Measurements from ENCODE around the gene PDXK.

The PDXK gene

GRCh38 chr21:43723648-43724047, 4.7 kb downstream of the PDXK start:
- no peak for DNase-seq (ENCODE audit: low spot score)

- no peak for DNase-seq (ENCODE audit: low spot score)
Measured at GRCh38 chr21:43726686-43727518, 8.0 kb downstream of the PDXK start.

GRCh38 chr21:43727519-43728153, 8.7 kb downstream of the PDXK start:
- DNase-seq (ENCODE audit: low spot score), result no peak

GRCh38 chr21:43728154-43728466, 9.2 kb downstream of the PDXK start:
- DNase-seq (ENCODE audit: low spot score), result no peak

GRCh38 chr21:43728467-43729390, 9.8 kb downstream of the PDXK start:
- peak; percentile 89 for DNase-seq (ENCODE audit: low spot score)

- no peak for DNase-seq (ENCODE audit: low spot score)
Measured at GRCh38 chr21:43731476-43731875, 12.5 kb downstream of the PDXK start.

- no peak for DNase-seq (ENCODE audit: low spot score)
Measured at GRCh38 chr21:43731891-43732711, 13.2 kb downstream of the PDXK start.

- DNase-seq (ENCODE audit: low spot score), result no peak
Measured at GRCh38 chr21:43733060-43733459, 14.1 kb downstream of the PDXK start.

GRCh38 chr21:43733529-43734071, 14.7 kb downstream of the PDXK start:
- DNase-seq (ENCODE audit: low spot score), result no peak

GRCh38 chr21:43734131-43734927, 15.4 kb downstream of the PDXK start:
- DNase-seq (ENCODE audit: low spot score), result no peak

- DNase-seq (ENCODE audit: low spot score), result no peak
Measured at GRCh38 chr21:43734928-43735229, 15.9 kb downstream of the PDXK start.

- DNase-seq (ENCODE audit: low spot score), result no peak
Measured at GRCh38 chr21:43735236-43736091, 16.5 kb downstream of the PDXK start.

GRCh38 chr21:43736224-43736883, 17.4 kb downstream of the PDXK start:
- no peak for DNase-seq (ENCODE audit: low spot score)

GRCh38 chr21:43737158-43737950, 18.4 kb downstream of the PDXK start:
- no peak for DNase-seq (ENCODE audit: low spot score)

- no peak for DNase-seq (ENCODE audit: low spot score)
Measured at GRCh38 chr21:43739621-43740435, 20.9 kb downstream of the PDXK start.

- DNase-seq (ENCODE audit: low spot score), result no peak
Measured at GRCh38 chr21:43740497-43741156, 21.7 kb downstream of the PDXK start.

All from left forelimb (tissue), 1 donor.